ENCODE data around the gene CFAP161. TPM values are rescaled to one million over a fixed set of nuclear protein-coding genes. Genes with fewer than 3 reads are reported as not detected.

The CFAP161 gene
- total RNA-seq, 1 experiment from 2014 or later, result 2.7 TPM

DNA sequence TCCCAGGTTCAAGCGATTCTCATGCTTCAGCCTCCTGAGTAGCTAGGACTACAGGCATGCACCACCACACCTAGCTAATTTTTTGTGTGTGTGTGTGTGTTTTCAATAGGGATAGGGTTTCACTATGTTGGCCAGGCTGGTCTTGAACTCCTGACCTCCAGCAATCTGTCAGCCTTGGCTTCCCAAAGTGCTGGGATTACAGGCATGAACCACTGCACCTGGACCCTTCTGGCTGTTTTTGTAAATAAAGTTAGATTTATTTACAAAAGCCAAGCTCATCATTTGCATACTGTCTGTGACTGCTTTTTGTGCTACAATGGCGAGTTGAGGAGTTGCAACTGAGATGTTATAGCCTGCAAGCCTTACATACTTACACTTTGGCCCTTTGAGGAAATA, 34.1 kb downstream of the CFAP161 start:
- DNase-seq (ENCODE audit: low read depth, low spot score), result no peak
- H3K4me1 ChIP-seq (ENCODE audit: control insufficient read depth, insufficient read depth, low read length), result no peaks in the 10 kb centered on the region
- no peaks in the 10 kb centered on the region for H3K36me3 ChIP-seq (ENCODE audit: control insufficient read depth, insufficient read depth, low read length)
- H3K27me3 ChIP-seq (ENCODE audit: control insufficient read depth, insufficient read depth, low read length), result peaks cover 3% of the 10 kb centered on the region; the same call in 1 of the 2 replicates
- no peak overlapping the region for H3K27ac ChIP-seq (ENCODE audit: low read length)
- ChIA-PET POLR2A (interaction anchor here (0.6 kb wide), 1 partner anchor 1801 kb away, joined by 5 read pairs; no protein-coding TSS in a partner anchor), CTCF (no interaction called here)
- TF ChIP-seq, protein P1, sequence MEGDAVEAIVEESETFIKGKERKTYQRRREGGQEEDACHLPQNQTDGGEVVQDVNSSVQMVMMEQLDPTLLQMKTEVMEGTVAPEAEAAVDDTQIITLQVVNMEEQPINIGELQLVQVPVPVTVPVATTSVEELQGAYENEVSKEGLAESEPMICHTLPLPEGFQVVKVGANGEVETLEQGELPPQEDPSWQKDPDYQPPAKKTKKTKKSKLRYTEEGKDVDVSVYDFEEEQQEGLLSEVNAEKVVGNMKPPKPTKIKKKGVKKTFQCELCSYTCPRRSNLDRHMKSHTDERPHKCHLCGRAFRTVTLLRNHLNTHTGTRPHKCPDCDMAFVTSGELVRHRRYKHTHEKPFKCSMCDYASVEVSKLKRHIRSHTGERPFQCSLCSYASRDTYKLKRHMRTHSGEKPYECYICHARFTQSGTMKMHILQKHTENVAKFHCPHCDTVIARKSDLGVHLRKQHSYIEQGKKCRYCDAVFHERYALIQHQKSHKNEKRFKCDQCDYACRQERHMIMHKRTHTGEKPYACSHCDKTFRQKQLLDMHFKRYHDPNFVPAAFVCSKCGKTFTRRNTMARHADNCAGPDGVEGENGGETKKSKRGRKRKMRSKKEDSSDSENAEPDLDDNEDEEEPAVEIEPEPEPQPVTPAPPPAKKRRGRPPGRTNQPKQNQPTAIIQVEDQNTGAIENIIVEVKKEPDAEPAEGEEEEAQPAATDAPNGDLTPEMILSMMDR (IDR thresholded peaks at IDR 0.05), result no peak
- TF ChIP-seq TCF7L2 (IDR thresholded peaks at IDR 0.05; ENCODE audit: low read depth, low read length) (no peak), SIN3A (IDR thresholded peaks at IDR 0.05; ENCODE audit: borderline replicate concordance, insufficient read depth, low read depth, low read length) (no peak), POLR2AphosphoS5 (IDR thresholded peaks at IDR 0.05; ENCODE audit: low read depth, low read length) (no peak)
- TF ChIP-seq, protein P2, sequence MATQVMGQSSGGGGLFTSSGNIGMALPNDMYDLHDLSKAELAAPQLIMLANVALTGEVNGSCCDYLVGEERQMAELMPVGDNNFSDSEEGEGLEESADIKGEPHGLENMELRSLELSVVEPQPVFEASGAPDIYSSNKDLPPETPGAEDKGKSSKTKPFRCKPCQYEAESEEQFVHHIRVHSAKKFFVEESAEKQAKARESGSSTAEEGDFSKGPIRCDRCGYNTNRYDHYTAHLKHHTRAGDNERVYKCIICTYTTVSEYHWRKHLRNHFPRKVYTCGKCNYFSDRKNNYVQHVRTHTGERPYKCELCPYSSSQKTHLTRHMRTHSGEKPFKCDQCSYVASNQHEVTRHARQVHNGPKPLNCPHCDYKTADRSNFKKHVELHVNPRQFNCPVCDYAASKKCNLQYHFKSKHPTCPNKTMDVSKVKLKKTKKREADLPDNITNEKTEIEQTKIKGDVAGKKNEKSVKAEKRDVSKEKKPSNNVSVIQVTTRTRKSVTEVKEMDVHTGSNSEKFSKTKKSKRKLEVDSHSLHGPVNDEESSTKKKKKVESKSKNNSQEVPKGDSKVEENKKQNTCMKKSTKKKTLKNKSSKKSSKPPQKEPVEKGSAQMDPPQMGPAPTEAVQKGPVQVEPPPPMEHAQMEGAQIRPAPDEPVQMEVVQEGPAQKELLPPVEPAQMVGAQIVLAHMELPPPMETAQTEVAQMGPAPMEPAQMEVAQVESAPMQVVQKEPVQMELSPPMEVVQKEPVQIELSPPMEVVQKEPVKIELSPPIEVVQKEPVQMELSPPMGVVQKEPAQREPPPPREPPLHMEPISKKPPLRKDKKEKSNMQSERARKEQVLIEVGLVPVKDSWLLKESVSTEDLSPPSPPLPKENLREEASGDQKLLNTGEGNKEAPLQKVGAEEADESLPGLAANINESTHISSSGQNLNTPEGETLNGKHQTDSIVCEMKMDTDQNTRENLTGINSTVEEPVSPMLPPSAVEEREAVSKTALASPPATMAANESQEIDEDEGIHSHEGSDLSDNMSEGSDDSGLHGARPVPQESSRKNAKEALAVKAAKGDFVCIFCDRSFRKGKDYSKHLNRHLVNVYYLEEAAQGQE (IDR thresholded peaks at IDR 0.05; ENCODE audit: insufficient read depth in 1 of 2, low read depth in 2 of 2, low read length in 1 of 2), result no peak
- no peak overlapping the region for H3K4me3 ChIP-seq (ENCODE audit: low read depth in 2 of 2, low read length in 2 of 2)
- H3K9me3 ChIP-seq (ENCODE audit: control insufficient read depth, insufficient read depth, low read depth, low read length), result no peaks in the 10 kb centered on the region
- in situ Hi-C loops (cut with HindIII; ENCODE audit: low pct_unique_long_range_greater_than_20kb, low sequenced_read_pairs) (no loop called here), intact Hi-C loops (cut with micrococcal nuclease; ENCODE audit: unreplicated experiment) (no loop called here)
- ATAC-seq, result no peak
- BruUV-seq (replicated peaks), result no TSS peak

DNA sequence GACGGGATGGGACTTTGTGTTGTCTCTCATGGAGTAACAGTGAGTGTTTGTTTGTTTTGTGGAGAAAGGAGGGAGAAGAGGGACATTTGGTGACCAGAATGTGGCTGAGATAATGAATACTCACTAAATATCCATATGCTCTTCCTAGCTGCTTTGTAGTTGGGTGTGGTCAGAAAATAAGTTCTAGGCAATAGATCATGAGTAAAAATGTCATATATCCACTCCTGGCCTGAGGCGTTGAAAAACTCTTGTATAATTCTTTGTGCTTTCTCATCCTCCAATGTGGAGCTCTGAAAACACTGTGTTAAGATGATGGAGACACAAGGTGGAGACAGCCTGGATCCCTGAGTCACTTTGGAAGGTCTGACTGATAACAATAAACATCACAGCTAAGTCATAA, 34.6 kb downstream of the CFAP161 start:
- H3K4me3 ChIP-seq (ENCODE audit: low read depth in 2 of 2, low read length in 2 of 2), result no peak overlapping the region
- no peak for ATAC-seq
- in situ Hi-C loops (cut with HindIII; ENCODE audit: low pct_unique_long_range_greater_than_20kb, low sequenced_read_pairs) (no loop called here), intact Hi-C loops (cut with micrococcal nuclease; ENCODE audit: unreplicated experiment) (no loop called here)
- TF ChIP-seq, protein P1 (IDR thresholded peaks at IDR 0.05), result no peak
- no peak for TF ChIP-seq SIN3A (IDR thresholded peaks at IDR 0.05; ENCODE audit: borderline replicate concordance, insufficient read depth, low read depth, low read length)
- no peak for TF ChIP-seq TCF7L2 (IDR thresholded peaks at IDR 0.05; ENCODE audit: low read depth, low read length)
- no peak for TF ChIP-seq POLR2AphosphoS5 (IDR thresholded peaks at IDR 0.05; ENCODE audit: low read depth, low read length)
- TF ChIP-seq, protein P2 (IDR thresholded peaks at IDR 0.05; ENCODE audit: insufficient read depth in 1 of 2, low read depth in 2 of 2, low read length in 1 of 2), result no peak
- ChIA-PET CTCF (no interaction called here), POLR2A (interaction anchor here (0.6 kb wide), 1 partner anchor 1800 kb away, joined by 5 read pairs; no protein-coding TSS in a partner anchor)
- H3K27ac ChIP-seq (ENCODE audit: low read length), result no peak overlapping the region
- H3K27me3 ChIP-seq (ENCODE audit: control insufficient read depth, insufficient read depth, low read length), result peaks cover 3% of the 10 kb centered on the region; the same call in 1 of the 2 replicates
- no peaks in the 10 kb centered on the region for H3K9me3 ChIP-seq (ENCODE audit: control insufficient read depth, insufficient read depth, low read depth, low read length)
- H3K36me3 ChIP-seq (ENCODE audit: control insufficient read depth, insufficient read depth, low read length), result no peaks in the 10 kb centered on the region
- BruUV-seq (replicated peaks), result no TSS peak
- DNase-seq (ENCODE audit: low read depth, low spot score), result no peak
- no peaks in the 10 kb centered on the region for H3K4me1 ChIP-seq (ENCODE audit: control insufficient read depth, insufficient read depth, low read length)
